Neural cell (in vitro differentiated cells): ENCODE data around the gene FFAR4.

Experiments
- CTCF ChIP-seq: fragments of 450-650 bp; IDR thresholded peaks from 2 replicates; pipeline ENCODE4 v1.5.1; 2014; ENCODE audit warnings: antibody characterized with exemption, mild to moderate bottlenecking, moderate library complexity; ENCODE audit not compliant: poor library complexity, severe bottlenecking
- EP300 ChIP-seq: fragments of 450-650 bp; conservative IDR thresholded peaks from 2 replicates; pipeline ENCODE4 v1.6.1; 2014; ENCODE audit warnings: antibody characterized with exemption, mild to moderate bottlenecking, moderate library complexity; ENCODE audit not compliant: poor library complexity, severe bottlenecking
- RAD21 ChIP-seq: fragments of 450-650 bp; conservative IDR thresholded peaks from 2 replicates; pipeline ENCODE4 v1.6.1; 2014; ENCODE audit warnings: antibody characterized with exemption, mild to moderate bottlenecking, moderate library complexity
- SMC3 ChIP-seq: fragments of 450-650 bp; conservative IDR thresholded peaks from 2 replicates; pipeline ENCODE4 v1.6.1; 2014; ENCODE audit warnings: antibody characterized with exemption, mild to moderate bottlenecking, moderate library complexity; ENCODE audit not compliant: poor library complexity
- TAF1 ChIP-seq: IDR thresholded peaks from 2 replicates; pipeline ENCODE4 v1.6.1; 2012; ENCODE audit warnings: low read depth

GRCh38 chr10:93560541-93560940, 5.9 kb upstream of the FFAR4 start:
- TF ChIP-seq RAD21 (no peak), CTCF (no peak), EP300 (no peak), SMC3 (no peak), TAF1 (no peak)
